ENCODE results near the gene ATG4D.

Gene ATG4D

GRCh38 chr19:10582091-10582490 lies 38.4 kb downstream of the ATG4D start:
- DNase-seq: no peak

GRCh38 chr19:10583036-10583776 lies 39.5 kb downstream of the ATG4D start:
- no peak for DNase-seq

GRCh38 chr19:10586396-10586795 lies 42.7 kb downstream of the ATG4D start:
- DNase-seq: no peak

- no peak for DNase-seq
Measured at GRCh38 chr19:10587022-10587838, 43.5 kb downstream of the ATG4D start, which contains the start of gene AP1M2. AP1M2 (minus strand) TSS chr19:10587312; CDS start chr19:10587231, 81 bp downstream.

- no peak for DNase-seq
Measured at GRCh38 chr19:10587839-10588150, 44.1 kb downstream of the ATG4D start.

- DNase-seq: no peak
Measured at GRCh38 chr19:10593148-10593547, 49.4 kb downstream of the ATG4D start.

GRCh38 chr19:10593820-10594637 lies 50.3 kb downstream of the ATG4D start:
- no peak for DNase-seq

- no peak for DNase-seq
Measured at GRCh38 chr19:10600149-10600548, 56.4 kb downstream of the ATG4D start.

- DNase-seq: no peak
Measured at GRCh38 chr19:10601999-10602329, 58.3 kb downstream of the ATG4D start.

GRCh38 chr19:10602330-10603083 lies 58.8 kb downstream of the ATG4D start:
- peak; percentile 50 for DNase-seq

Data from NCI-H2227 treated with DMSO at 0.1 percent for 48 hours (cell line).